Neural cell (in vitro differentiated cells): Measurements from ENCODE around the gene ZBTB46. TPM values are rescaled to one million over a fixed set of nuclear protein-coding genes. Genes with fewer than 3 reads are reported as not detected.

Experiments
- H2AFZ ChIP-seq: fragments of 200-600, 300-800 bp; sonication (generic), shearing (Covaris generic); 2 replicates; pipeline ENCODE4 v1.6.0; 2014; ENCODE audit warnings: low read depth, mild to moderate bottlenecking, antibody characterized with exemption, low read length, moderate library complexity
- H3F3A ChIP-seq: fragments of 200-600 bp; shearing (Covaris generic); 2 replicates; pipeline ENCODE4 v1.6.1; 2016; ENCODE audit warnings: mild to moderate bottlenecking, moderate library complexity, mixed read lengths, antibody characterized with exemption, low read length; ENCODE audit not compliant: insufficient read depth, poor library complexity, severe bottlenecking
- H3K27ac ChIP-seq: fragments of 200-600, 300-800 bp; sonication (generic), shearing (Covaris generic); 2 replicates; pipeline ENCODE4 v1.5.1; 2014; ENCODE audit warnings: mild to moderate bottlenecking, low read length, moderate library complexity
- H3K27me3 ChIP-seq: fragments of 300-800, 200-600 bp; sonication (generic), shearing (Covaris generic); 2 replicates; pipeline ENCODE4 v1.6.0; 2014; ENCODE audit warnings: mild to moderate bottlenecking, low read depth, low read length, moderate library complexity; ENCODE audit not compliant: insufficient read depth
- H3K36me3 ChIP-seq: fragments of 300-800, 200-600 bp; sonication (generic), shearing (Covaris generic); 2 replicates; pipeline ENCODE4 v1.5.1; 2014; ENCODE audit warnings: mild to moderate bottlenecking, antibody characterized with exemption, low read length, moderate library complexity; ENCODE audit not compliant: insufficient read depth
- H3K4me2 ChIP-seq: fragments of 300-800, 200-600 bp; sonication (generic), shearing (Covaris generic); 2 replicates; pipeline ENCODE4 v1.6.0; 2014; ENCODE audit warnings: mild to moderate bottlenecking, low read length
- H3K4me3 ChIP-seq: fragments of 300-800, 200-600 bp; sonication (generic), shearing (Covaris generic); 2 replicates; pipeline ENCODE4 v1.5.1; 2014; ENCODE audit warnings: mild to moderate bottlenecking, low read length, moderate library complexity
- H3K79me2 ChIP-seq: fragments of 200-600 bp; shearing (Covaris generic); replicated peaks from 2 replicates; pipeline ENCODE4 v1.6.0; 2014; ENCODE audit warnings: mild to moderate bottlenecking, low read length, moderate library complexity; ENCODE audit not compliant: insufficient read depth
- H3K9ac ChIP-seq: fragments of 300-800, 200-600 bp; sonication (generic), shearing (Covaris generic); 2 replicates; pipeline ENCODE4 v1.6.1; 2016; ENCODE audit warnings: mild to moderate bottlenecking, low read length, mixed read lengths
- H3K9me2 ChIP-seq: fragments of 200-600 bp; shearing (Covaris generic); 2 replicates; pipeline ENCODE4 v1.6.1; 2016; ENCODE audit warnings: mild to moderate bottlenecking, low read length, mixed read lengths; ENCODE audit not compliant: insufficient read depth
- H3K9me3 ChIP-seq: fragments of 200-600, 300-800 bp; sonication (generic), shearing (Covaris generic); 2 replicates; pipeline ENCODE4 v1.6.1; 2016; ENCODE audit warnings: mild to moderate bottlenecking, mixed run types, low read length, moderate library complexity, mixed read lengths
- H4K20me1 ChIP-seq: fragments of 200-600 bp; shearing (Covaris generic); 2 replicates; pipeline ENCODE4 v1.6.1; 2016; ENCODE audit warnings: mild to moderate bottlenecking, mixed run types; ENCODE audit not compliant: insufficient read depth
- EP300 ChIP-seq: fragments of 450-650 bp; conservative IDR thresholded peaks from 2 replicates; pipeline ENCODE4 v1.6.1; 2014; ENCODE audit warnings: antibody characterized with exemption, mild to moderate bottlenecking, moderate library complexity; ENCODE audit not compliant: poor library complexity, severe bottlenecking
- EZH2 ChIP-seq: fragments of 200-600, 300-800 bp; shearing (Covaris generic), sonication (generic); IDR thresholded peaks from 2 replicates; pipeline ENCODE4 v1.6.1; 2014; ENCODE audit warnings: antibody characterized with exemption, low read length, borderline replicate concordance, mild to moderate bottlenecking; ENCODE audit not compliant: insufficient read depth, poor library complexity, severe bottlenecking
- MXI1 ChIP-seq: fragments of 450-650 bp; conservative IDR thresholded peaks from 2 replicates; pipeline ENCODE4 v1.6.1; 2014; ENCODE audit warnings: antibody characterized with exemption, mild to moderate bottlenecking; ENCODE audit not compliant: poor library complexity, severe bottlenecking
- POLR2AphosphoS5 ChIP-seq: IDR thresholded peaks from 2 replicates; pipeline ENCODE4 v1.6.1; 2012
- RAD21 ChIP-seq: fragments of 450-650 bp; conservative IDR thresholded peaks from 2 replicates; pipeline ENCODE4 v1.6.1; 2014; ENCODE audit warnings: antibody characterized with exemption, mild to moderate bottlenecking, moderate library complexity
- SMC3 ChIP-seq: fragments of 450-650 bp; conservative IDR thresholded peaks from 2 replicates; pipeline ENCODE4 v1.6.1; 2014; ENCODE audit warnings: antibody characterized with exemption, mild to moderate bottlenecking, moderate library complexity; ENCODE audit not compliant: poor library complexity
- TAF1 ChIP-seq: IDR thresholded peaks from 2 replicates; pipeline ENCODE4 v1.6.1; 2012; ENCODE audit warnings: low read depth
- polyA plus RNA-seq: library from polyadenylated mRNA; depleted of rRNA; stranded (reverse); fragments of >200 nt; gene quantifications from 2 replicates; pipeline ENCODE4 v1.2.3, GENCODE V29; 2014
- TF ChIP-seq, protein P1 (sequence below): fragments of 450-650 bp; IDR thresholded peaks from 2 replicates; pipeline ENCODE4 v1.5.1; 2014; ENCODE audit warnings: antibody characterized with exemption, mild to moderate bottlenecking, moderate library complexity; ENCODE audit not compliant: poor library complexity, severe bottlenecking

ZBTB46 gene
- polyA plus RNA-seq, 1 donor from 2014 or later: 15.0 TPM

DNA sequence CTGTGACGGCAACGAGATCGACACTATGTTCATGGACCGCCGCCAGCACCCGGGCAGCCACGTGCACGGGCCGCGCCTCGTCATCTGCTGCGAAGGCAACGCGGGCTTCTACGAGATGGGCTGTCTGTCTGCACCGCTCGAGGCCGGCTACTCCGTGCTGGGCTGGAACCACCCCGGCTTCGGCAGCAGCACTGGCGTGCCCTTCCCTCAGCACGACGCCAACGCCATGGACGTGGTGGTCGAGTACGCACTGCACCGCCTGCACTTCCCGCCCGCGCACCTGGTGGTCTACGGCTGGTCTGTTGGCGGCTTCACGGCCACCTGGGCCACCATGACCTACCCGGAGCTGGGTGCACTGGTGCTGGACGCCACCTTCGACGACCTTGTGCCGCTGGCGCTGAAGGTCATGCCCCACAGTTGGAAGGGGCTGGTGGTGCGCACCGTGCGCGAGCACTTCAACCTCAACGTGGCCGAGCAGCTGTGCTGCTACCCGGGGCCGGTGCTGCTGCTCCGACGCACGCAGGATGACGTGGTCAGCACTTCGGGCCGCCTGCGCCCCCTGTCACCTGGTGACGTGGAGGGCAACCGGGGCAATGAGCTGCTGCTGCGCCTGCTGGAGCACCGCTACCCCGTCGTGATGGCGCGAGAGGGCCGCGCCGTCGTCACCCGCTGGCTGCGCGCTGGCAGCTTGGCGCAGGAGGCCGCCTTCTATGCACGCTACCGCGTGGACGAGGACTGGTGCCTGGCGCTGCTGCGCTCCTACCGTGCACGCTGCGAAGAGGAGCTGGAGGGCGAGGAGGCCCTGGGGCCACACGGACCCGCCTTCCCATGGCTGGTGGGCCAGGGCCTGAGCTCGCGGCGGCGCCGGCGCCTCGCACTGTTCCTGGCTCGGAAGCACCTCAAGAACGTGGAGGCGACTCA lies 31.2 kb upstream of the ZBTB46 start:
- Histone ChIP-seq H4K20me1 (no peaks in the 10 kb centered on the region), H3K9ac (no peak overlapping the region), H3F3A (no peaks in the 10 kb centered on the region), H3K79me2 (peaks cover 14% of the 10 kb centered on the region), H3K4me2 (no peak overlapping the region), H3K4me3 (no peak overlapping the region), H3K9me2 (no peaks in the 10 kb centered on the region), H3K27ac (no peak overlapping the region), H3K36me3 (no peaks in the 10 kb centered on the region), H3K9me3 (no peaks in the 10 kb centered on the region), H2AFZ (no peak overlapping the region), H3K27me3 (no peaks in the 10 kb centered on the region)
- TF ChIP-seq, protein P1, sequence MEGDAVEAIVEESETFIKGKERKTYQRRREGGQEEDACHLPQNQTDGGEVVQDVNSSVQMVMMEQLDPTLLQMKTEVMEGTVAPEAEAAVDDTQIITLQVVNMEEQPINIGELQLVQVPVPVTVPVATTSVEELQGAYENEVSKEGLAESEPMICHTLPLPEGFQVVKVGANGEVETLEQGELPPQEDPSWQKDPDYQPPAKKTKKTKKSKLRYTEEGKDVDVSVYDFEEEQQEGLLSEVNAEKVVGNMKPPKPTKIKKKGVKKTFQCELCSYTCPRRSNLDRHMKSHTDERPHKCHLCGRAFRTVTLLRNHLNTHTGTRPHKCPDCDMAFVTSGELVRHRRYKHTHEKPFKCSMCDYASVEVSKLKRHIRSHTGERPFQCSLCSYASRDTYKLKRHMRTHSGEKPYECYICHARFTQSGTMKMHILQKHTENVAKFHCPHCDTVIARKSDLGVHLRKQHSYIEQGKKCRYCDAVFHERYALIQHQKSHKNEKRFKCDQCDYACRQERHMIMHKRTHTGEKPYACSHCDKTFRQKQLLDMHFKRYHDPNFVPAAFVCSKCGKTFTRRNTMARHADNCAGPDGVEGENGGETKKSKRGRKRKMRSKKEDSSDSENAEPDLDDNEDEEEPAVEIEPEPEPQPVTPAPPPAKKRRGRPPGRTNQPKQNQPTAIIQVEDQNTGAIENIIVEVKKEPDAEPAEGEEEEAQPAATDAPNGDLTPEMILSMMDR: no peak
- no peak for TF ChIP-seq EZH2
- no peak for TF ChIP-seq POLR2AphosphoS5
- no peak for TF ChIP-seq RAD21
- no peak for TF ChIP-seq EP300
- no peak for TF ChIP-seq TAF1
- no peak for TF ChIP-seq MXI1
- no peak for TF ChIP-seq SMC3

DNA sequence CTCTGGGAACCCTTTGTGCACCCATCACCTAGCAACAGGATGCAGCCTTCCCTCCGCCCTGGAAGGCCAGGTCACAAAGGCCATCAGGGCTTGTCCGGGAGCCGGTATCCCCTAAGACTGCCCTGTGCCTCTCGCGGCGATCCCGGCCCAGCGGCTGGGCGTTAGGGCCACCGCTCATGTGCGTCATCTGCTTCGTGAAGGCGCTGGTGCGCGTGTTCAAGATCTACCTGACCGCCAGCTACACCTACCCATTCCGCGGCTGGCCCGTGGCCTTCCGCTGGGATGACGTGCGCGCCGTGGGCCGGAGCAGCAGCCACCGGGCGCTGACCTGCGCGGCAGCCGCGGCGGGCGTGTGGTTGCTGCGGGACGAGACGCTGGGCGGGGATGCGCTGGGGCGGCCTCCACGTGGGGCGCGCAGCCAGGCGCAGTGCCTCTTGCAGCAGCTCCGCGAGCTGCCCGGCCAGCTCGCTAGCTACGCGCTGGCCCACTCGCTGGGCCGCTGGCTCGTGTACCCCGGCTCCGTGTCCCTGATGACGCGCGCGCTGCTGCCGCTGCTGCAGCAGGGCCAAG lies 30.4 kb upstream of the ZBTB46 start, which contains the start of gene ABHD16B:
Gene ABHD16B (plus strand): TSS at position 134 of the 570 bp plus-strand sequence. CDS start 43 bp downstream, at position 177.
- Histone ChIP-seq H3K4me3 (no peak within 1 kb of the TSS), H3K79me2 (peaks cover 10% of the 10 kb centered on the region), H2AFZ (no peak within 1 kb of the TSS), H3K4me2 (no peak within 1 kb of the TSS), H3K27ac (no peak within 1 kb of the TSS), H3K9me3 (no peaks in the 10 kb centered on the region), H3K9me2 (no peaks in the 10 kb centered on the region), H3F3A (no peaks in the 10 kb centered on the region), H3K27me3 (no peaks in the 10 kb centered on the region), H3K36me3 (no peaks in the 10 kb centered on the region), H4K20me1 (no peaks in the 10 kb centered on the region), H3K9ac (no peak within 1 kb of the TSS)
- no peak for TF ChIP-seq SMC3
- no peak for TF ChIP-seq POLR2AphosphoS5
- no peak for TF ChIP-seq RAD21
- TF ChIP-seq EZH2: no peak
- TF ChIP-seq, protein P1: no peak
